ENCODE results near the gene OR5A2.

OR5A2 gene

DNA sequence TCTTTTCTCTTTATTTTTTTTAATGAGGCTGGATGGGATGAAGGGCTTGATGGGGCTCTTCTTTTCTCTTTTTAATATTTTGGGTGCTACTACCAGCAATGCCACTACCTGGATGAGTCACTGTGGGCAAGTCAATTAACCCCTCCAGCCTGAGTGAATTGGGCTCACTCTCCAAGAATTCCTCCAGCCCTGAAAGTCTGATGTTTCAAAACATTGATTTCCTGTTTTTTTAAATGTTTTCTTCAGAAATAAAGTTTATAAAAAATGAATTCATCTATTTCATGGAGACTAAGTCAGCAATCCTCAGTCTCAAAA is 812 bp upstream of the OR5A2 start:
- TF ChIP-seq, protein P1, sequence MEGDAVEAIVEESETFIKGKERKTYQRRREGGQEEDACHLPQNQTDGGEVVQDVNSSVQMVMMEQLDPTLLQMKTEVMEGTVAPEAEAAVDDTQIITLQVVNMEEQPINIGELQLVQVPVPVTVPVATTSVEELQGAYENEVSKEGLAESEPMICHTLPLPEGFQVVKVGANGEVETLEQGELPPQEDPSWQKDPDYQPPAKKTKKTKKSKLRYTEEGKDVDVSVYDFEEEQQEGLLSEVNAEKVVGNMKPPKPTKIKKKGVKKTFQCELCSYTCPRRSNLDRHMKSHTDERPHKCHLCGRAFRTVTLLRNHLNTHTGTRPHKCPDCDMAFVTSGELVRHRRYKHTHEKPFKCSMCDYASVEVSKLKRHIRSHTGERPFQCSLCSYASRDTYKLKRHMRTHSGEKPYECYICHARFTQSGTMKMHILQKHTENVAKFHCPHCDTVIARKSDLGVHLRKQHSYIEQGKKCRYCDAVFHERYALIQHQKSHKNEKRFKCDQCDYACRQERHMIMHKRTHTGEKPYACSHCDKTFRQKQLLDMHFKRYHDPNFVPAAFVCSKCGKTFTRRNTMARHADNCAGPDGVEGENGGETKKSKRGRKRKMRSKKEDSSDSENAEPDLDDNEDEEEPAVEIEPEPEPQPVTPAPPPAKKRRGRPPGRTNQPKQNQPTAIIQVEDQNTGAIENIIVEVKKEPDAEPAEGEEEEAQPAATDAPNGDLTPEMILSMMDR (IDR thresholded peaks at IDR 0.05; ENCODE audit: low read depth, low read length, missing control alignments): no peak
- H3K27ac ChIP-seq: no peak overlapping the region
- H3K4me3 ChIP-seq (ENCODE audit: low read depth, low read length): no peak overlapping the region
- H3K36me3 ChIP-seq (replicated peaks): no peaks in the 10 kb centered on the region
- H3K27me3 ChIP-seq (replicated peaks): no peaks in the 10 kb centered on the region
- in situ Hi-C loops (cut with HindIII; ENCODE audit: low pct_ligation_motif_present, low sequenced_read_pairs): no loop called here
- DNase-seq: no peak

DNA sequence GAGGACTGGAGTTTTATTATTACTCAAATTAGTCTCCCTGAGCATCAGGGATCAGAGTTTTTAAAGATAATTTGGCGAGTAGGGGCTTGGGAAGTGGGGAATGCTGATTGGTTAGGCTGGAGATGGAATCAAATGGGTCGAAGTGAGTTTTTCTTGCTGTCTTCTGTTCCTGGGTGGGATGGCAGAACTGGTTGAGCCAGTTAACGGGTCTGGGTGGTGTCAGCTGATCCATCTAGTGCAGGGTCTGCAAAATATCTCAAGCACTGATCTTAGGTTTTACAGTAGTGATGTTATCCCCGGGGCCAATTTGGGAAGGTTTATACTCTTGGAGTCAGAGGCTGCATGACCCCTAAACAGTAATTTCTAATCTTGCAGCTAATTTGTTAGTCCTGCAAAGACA is 1.1 kb downstream of the OR5A2 start:
- Histone ChIP-seq H3K27ac (no peak overlapping the region), H3K36me3 (replicated peaks) (no peaks in the 10 kb centered on the region), H3K4me3 (ENCODE audit: low read depth, low read length) (no peak overlapping the region), H3K27me3 (replicated peaks) (no peaks in the 10 kb centered on the region)
- no peak for DNase-seq
- TF ChIP-seq, protein P1 (IDR thresholded peaks at IDR 0.05; ENCODE audit: low read depth, low read length, missing control alignments): no peak
- in situ Hi-C loops (cut with HindIII; ENCODE audit: low pct_ligation_motif_present, low sequenced_read_pairs): no loop called here

DNA sequence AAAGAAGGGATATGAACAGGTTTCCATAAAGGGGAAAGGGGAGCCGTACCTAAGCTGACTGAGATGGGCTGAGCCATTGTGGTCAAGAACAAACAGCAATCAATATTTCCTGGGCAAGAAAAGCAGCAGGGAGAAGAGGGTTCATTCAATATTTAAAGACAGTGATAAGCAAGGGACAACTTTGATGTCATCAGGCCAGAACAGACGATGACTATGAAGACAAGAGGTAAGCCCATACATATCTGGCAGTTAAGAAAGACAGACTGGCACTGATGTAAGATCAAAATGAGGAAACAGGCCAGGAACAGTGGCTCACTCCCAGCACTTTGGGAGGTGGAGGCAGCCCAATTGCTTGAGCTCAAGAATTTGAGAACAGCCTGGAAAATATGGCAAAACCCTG is 2.4 kb downstream of the OR5A2 start:
- H3K27me3 ChIP-seq (replicated peaks): no peaks in the 10 kb centered on the region
- H3K27ac ChIP-seq: no peak overlapping the region
- TF ChIP-seq, protein P1 (IDR thresholded peaks at IDR 0.05; ENCODE audit: low read depth, low read length, missing control alignments): no peak
- H3K4me3 ChIP-seq (ENCODE audit: low read depth, low read length): no peak overlapping the region
- no peak for DNase-seq
- H3K36me3 ChIP-seq (replicated peaks): no peaks in the 10 kb centered on the region
- in situ Hi-C loops (cut with HindIII; ENCODE audit: low pct_ligation_motif_present, low sequenced_read_pairs): no loop called here

DNA sequence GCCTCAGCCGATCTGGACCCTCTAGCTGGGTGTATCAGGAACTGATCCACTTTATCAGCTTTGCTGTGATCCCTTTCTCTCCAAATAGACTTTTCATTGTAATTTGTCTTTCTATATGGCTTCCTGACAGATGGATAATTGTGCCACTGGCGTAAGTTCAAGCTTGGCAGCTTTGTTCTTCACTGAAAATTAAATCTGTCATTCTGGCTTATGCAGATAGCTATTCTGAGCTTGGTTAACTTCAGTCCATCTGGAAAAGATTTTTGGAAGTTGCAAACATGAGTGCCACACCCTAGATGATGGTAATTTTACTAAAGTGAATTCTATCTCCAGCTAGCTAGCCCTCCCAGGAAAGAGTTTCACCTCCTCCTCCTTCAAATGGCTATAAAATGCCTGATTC is 8.1 kb downstream of the OR5A2 start:
- in situ Hi-C loops (cut with HindIII; ENCODE audit: low pct_ligation_motif_present, low sequenced_read_pairs): no loop called here
- TF ChIP-seq, protein P1 (IDR thresholded peaks at IDR 0.05; ENCODE audit: low read depth, low read length, missing control alignments): no peak
- Histone ChIP-seq H3K4me3 (ENCODE audit: low read depth, low read length) (no peak overlapping the region), H3K27me3 (replicated peaks) (no peaks in the 10 kb centered on the region), H3K36me3 (replicated peaks) (no peaks in the 10 kb centered on the region), H3K27ac (no peak overlapping the region)
- DNase-seq: no peak

DNA sequence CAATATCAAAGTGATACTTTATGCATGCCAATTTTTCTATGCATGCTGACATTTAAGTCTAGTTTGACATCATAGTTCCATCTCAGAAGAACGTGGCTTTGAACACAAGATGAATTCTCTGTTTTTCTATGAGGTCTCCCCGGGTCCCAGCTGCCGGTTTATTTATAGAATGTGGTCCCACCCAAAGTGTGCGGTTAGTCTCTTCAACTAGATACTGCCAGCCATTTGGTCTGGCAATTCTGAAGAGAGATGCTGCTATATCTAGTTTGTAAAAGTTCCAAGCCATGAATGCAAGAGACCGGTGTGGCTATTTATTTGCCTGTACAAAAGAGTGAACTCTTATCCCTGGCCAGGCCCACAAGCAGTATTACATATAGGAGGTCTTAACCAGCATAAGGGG is 9.2 kb downstream of the OR5A2 start:
- Histone ChIP-seq H3K4me3 (ENCODE audit: low read depth, low read length) (no peak overlapping the region), H3K27ac (no peak overlapping the region), H3K27me3 (replicated peaks) (no peaks in the 10 kb centered on the region), H3K36me3 (replicated peaks) (no peaks in the 10 kb centered on the region)
- in situ Hi-C loops (cut with HindIII; ENCODE audit: low pct_ligation_motif_present, low sequenced_read_pairs): no loop called here
- no peak for DNase-seq
- TF ChIP-seq, protein P1 (IDR thresholded peaks at IDR 0.05; ENCODE audit: low read depth, low read length, missing control alignments): no peak

DNA sequence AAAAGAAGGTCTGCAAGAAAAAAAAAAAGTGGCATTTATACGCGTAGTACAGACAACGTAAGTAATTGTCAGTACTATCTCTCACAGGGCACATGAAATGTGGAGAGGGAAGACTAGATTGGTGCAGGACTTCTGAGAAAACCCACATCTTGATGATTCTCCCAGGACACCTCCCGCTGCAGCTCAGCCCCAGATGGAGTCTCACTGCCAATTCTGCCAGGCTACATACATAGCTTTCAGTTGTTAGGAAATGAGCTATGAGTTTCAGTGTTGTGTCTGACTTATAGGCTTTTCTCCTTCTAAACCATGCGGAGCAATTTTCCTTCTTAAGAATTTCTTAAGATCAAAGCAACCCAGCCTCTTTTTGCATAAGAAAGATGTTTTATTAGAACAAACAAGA is 9.6 kb downstream of the OR5A2 start:
- no peak for DNase-seq
- TF ChIP-seq, protein P1 (IDR thresholded peaks at IDR 0.05; ENCODE audit: low read depth, low read length, missing control alignments): no peak
- no peak overlapping the region for H3K27ac ChIP-seq

More for the DNA sequence above, 9.6 kb downstream of the OR5A2 start:
- no peaks in the 10 kb centered on the region for H3K27me3 ChIP-seq (replicated peaks)
- H3K36me3 ChIP-seq (replicated peaks): no peaks in the 10 kb centered on the region
- H3K4me3 ChIP-seq (ENCODE audit: low read depth, low read length): no peak overlapping the region
- in situ Hi-C loops (cut with HindIII; ENCODE audit: low pct_ligation_motif_present, low sequenced_read_pairs): no loop called here

Data from brain microvascular endothelial cell (primary cell).